Fibroblast of pulmonary artery (primary cell): ENCODE measurements around the gene NUP85.

ENCODE experiments used
- DNase-seq: peaks from one replicate; pipeline ENCODE4 v3.0.0-alpha.2; 2010; ENCODE audit warnings: low read depth
- H3K4me3 ChIP-seq: replicated peaks from 2 replicates; pipeline ENCODE4 v1.5.1; 2011; ENCODE audit warnings: low read depth, mild to moderate bottlenecking, control low read depth, low read length, moderate library complexity
- CTCF ChIP-seq: IDR thresholded peaks from 2 replicates; pipeline ENCODE4 v1.5.1; 2011; ENCODE audit warnings: mild to moderate bottlenecking, control low read depth, low read length, inconsistent platforms; ENCODE audit errors: missing control alignments

NUP85 gene

DNA sequence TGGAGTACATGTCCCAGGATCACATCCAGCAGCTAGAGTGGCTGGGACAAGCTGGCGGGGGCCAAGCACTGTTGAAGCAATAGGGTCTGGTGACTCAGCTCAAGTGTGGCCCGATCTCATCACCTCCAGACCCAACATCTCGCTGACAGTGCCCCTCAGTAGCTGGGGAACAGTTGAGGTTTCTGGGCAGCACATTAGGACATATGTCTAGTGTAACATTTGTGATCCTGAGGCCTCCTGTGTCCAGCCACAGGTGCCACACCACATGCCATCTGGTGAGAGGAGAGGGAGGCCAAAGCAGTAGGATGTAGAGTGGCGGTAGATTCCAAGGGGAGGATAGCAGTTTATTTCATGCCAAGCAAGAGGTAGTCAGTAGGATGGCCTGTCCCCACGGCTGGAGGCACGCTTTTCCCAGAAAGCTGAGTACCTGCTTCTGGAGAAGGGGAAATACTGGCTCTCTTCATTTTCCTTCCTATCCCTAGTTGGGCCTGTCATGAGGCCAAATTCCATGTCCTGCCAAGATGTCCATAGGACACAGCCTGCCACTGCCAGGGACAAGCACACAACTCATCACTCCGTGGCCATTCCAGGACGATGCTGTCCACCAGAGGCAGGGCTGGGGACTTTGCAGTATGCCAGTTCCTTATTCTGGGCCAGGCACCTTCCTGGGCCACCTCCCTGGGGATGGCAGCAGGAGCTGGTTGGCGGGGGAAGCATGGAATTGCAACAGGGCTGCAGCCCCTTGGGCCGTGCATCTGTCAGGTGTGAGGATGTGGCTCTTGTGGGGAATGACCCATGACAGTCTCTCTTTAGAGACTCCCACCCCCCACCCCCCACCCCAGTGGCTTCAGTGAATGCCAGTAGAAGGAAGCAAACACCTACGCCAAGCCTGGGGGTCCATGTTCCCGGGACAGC is 31.9 kb downstream of the NUP85 start:
- no peak for DNase-seq
- no peak overlapping the region for H3K4me3 ChIP-seq
- TF ChIP-seq CTCF, result no peak

GRCh38 chr17:75238020-75238580 is 32.6 kb downstream of the NUP85 start:
- H3K4me3 ChIP-seq, result no peak overlapping the region
- no peak for TF ChIP-seq CTCF
- no peak for DNase-seq

- H3K4me3 ChIP-seq, result no peak overlapping the region
- DNase-seq, result peak; percentile 78
- peak; percentile 87 for TF ChIP-seq CTCF
Observed at GRCh38 chr17:75238684-75239191, 33.3 kb downstream of the NUP85 start.

GRCh38 chr17:75239214-75239613 is 33.7 kb downstream of the NUP85 start:
- no peak overlapping the region for H3K4me3 ChIP-seq
- DNase-seq, result no peak
- TF ChIP-seq CTCF, result no peak

DNA sequence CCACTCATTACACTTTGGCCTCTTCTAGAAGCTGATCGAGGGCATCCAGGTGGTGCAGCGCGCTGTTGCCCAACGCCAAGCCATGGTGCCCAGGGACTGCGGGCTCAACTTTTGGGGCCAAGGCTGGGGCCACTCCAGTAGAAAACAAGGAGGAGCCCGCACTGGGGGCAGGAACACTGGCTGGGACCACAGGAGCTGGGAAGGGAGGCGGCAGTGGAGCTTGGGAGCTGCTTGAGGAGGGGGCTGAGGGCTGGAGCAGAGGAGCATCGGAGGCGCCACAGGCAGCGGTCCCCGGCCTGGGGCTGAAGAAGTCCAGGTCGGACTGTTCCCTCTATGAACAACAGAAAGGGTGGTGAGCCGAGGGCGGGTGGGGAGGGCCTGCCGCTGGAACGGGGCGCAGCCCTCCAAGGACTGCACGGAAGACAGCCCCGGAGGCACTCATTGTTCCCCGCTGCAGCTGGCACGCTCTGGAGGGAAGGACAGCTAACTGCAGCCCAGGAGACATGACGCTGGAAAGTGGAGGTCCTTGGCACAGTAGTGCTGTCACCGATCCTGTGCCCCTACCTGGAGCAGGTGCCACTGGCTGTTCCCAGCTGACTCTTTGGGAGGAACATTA is 34.4 kb downstream of the NUP85 start:
- TF ChIP-seq CTCF, result no peak
- no peak for DNase-seq
- no peak overlapping the region for H3K4me3 ChIP-seq

DNA sequence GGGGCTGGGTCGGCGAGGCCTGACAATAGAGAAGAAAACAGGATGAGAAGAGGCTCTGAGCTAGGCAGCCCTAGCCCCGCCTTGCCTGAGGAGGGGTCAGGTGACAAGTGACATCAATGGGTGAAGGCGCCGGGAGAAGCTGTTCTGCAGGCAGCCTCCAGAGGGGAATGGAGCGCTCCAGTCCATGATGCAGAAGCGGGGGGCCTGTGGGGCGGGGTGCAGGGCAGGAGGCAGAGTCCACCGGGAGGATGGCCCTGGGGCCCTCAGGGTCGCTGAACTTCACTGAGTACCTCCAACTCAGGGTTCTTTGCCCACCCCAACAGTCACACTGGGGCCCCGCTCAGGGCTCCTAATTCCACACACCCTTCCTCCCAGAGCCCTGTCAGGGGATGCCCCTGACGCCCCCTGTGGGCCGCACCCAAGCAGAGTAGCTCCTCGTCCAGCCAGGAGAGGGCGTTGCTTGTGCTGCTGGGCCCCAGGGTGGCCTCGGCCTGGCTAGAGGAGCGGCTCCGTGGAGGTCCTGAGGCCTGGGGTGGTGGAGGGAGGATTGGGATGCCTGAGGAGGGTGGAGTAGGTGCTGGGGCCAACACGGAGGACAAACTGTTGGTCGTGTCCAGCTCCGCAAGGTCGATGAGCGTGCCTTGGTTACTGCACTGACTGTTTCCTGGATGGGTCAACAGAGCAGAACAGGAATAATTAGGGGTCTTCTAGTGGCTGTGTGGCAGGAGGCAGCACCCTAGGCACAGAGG is 35.1 kb downstream of the NUP85 start:
- TF ChIP-seq CTCF, result peak; percentile 73
- peak; percentile 37 for DNase-seq
- H3K4me3 ChIP-seq, result no peak overlapping the region
